Suprapubic skin (tissue), 4 donors: ENCODE data around the gene SMIM21.

ENCODE experiments used
- CTCF ChIP-seq, 2 donors: fragments of 200-600 bp in 1 of 2; fragments of 450-650 bp in 1 of 2; sonication (generic) in 1 of 2; IDR thresholded peaks; one replicate each; pipeline ENCODE4 v1.5.1; 2016 to 2019; ENCODE audit warnings: antibody characterized with exemption in 2 of 2, mild to moderate bottlenecking in 1 of 2, moderate library complexity in 1 of 2
- EP300 ChIP-seq: sonication (generic); formaldehyde crosslinking; IDR thresholded peaks from one replicate; pipeline ENCODE4 v1.6.1; 2017; ENCODE audit warnings: antibody characterized with exemption
- POLR2A ChIP-seq, 2 donors: fragments of 450-650 bp; IDR thresholded peaks; one replicate each; pipeline ENCODE4 v1.6.1; 2017; ENCODE audit warnings: antibody characterized with exemption in 2 of 2, mild to moderate bottlenecking in 2 of 2, moderate library complexity in 2 of 2
- POLR2AphosphoS5 ChIP-seq, 3 donors: sonication (generic); formaldehyde crosslinking; IDR thresholded peaks; one replicate each; pipeline ENCODE4 v1.6.1; 2017; ENCODE audit warnings: antibody characterized with exemption in 3 of 3

GRCh38 chr18:75392226-75392578, 35.3 kb downstream of the SMIM21 start:
- TF ChIP-seq CTCF (IDR thresholded peaks at IDR 0.05) (no peak), POLR2AphosphoS5 (IDR thresholded peaks at IDR 0.05) (no peak), EP300 (no peak), POLR2A (IDR thresholded peaks at IDR 0.05) (no peak)
